Cortex of kidney (tissue), 1 donor: ENCODE results near the gene GPD2.
"Not testable (repeated sequence)": the region's sequence is repeated elsewhere in the genome, so short reads cannot be mapped to it uniquely, and the experiment has no call there.

Source experiments
- DNase-seq: peaks from one replicate; lab custom pipeline; 2025; lab: John Stamatoyannopoulos, UW

The GPD2 gene

DNA sequence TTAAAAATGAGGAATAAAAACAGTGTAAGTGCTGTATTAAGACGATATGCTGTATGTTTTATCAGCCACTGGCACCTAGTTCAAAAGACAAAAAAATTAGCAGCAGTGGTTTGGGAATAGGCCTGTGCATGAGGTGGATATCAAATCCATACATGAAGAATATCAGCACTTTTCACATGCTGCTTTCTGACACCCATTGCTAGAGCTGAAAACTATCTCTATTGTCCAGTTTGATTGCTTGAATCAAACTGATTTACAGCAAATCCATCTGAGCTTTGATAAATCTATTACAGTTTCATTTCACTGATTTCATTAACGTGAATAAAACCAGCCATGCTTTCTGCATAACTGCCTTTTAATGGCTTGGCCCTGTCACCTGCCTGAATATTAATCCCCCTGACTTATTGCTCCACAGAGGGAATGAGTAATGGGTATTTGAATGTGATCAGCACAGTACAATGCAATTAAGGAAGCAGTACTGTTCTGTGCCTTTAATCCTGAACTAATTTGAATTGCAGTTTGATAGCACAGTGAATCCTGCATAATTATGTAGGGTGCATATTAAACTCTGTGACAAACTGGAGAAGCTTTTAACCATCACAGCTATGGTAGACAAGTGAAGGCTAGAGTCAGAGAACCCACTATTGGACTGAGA is 154.0 kb downstream of the GPD2 start:
- no peak for DNase-seq

DNA sequence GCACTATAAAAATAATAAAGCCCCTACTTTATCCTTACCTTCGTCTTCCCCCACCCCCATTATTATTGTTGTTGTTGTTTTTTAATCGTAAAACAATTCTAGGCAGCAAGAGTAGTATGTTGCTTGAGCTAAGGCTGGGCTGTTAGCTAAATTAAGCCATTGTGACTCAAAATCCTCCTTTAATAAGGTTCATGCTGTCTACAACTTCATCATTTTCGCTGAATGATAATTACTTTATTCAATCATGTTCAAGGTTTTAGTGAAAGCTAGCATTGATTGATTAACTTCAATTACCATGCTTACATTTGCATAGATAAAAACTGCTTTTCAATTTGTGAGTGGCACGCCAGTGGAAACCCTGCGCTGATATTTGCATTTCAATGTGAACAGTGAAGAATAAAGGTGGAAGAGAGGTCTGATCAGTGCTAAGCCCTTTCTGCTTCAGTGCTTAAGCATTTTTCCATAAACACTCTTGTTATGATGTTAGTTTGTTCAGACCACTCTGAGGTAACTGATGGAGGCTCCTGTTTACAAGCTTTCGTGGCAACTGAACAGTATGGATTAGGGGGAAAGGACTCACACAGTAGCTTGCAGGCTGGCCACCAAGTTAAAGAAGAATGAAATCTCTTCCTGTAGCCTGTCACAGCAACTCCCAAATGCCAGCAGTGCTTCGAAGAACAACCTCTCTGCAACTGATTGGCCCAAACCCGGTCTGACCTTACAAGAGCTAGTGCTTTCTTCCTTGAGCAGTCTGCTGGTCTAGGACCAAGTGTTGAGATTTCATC is 156.8 kb downstream of the GPD2 start:
- no peak for DNase-seq

DNA sequence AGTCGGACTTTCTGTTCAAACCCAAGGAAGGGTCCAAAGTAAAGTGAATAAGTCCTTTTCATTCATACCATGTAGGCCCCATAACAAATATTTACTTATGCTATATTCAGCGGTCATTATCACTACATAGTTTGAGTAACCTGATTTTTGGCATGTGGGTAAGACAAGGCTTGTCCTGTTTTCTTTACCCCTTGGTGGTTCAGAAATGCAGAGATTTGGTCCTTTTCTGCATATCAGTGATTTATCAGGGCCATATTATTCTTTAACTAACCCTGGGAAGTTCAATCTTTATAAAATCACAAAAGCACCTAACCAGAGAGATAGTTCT is 157.4 kb downstream of the GPD2 start:
- no peak for DNase-seq

- DNase-seq: no peak
Measured at GRCh38 chr2:156598563-156598962, 162.4 kb downstream of the GPD2 start.

DNA sequence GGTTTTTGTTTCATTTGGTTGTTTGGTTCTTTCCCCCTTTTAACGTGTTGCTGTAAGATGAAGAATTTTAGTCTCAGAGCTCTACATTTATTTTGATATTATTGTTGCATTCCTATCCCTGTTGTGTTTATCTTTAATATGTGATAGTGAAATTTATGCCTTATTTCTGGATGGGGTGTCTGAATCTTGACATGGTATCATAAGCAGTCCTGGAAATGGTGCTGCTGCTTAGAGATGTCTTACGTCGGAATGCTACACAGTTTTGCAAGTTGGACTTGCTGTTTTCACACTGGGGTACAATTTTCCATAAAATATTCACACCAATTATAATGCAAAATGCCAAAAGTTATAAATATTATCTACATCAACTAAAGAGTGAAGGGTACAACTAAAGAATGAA is 164.0 kb downstream of the GPD2 start:
- DNase-seq: no peak

GRCh38 chr2:156601855-156602551 is 165.8 kb downstream of the GPD2 start:
- no peak for DNase-seq

DNA sequence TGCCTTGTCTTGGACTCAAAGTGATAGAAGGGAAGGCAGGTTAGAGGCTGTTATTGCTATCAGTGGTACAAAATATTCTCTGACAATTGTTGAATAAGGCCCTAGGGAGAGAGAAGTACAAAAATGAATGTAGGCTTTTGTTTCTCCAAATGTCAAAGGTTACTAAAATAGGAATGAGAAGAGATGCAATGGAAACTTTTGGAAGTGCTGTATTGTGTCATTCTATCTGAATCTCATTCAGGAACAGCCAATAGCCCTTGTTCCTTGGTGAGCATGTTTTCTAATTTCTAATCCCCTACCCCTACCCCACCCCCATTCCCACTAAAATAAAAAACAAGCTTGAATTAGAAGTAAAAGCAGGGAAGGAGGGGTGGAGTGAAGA is 166.4 kb downstream of the GPD2 start:
- DNase-seq: no peak

DNA sequence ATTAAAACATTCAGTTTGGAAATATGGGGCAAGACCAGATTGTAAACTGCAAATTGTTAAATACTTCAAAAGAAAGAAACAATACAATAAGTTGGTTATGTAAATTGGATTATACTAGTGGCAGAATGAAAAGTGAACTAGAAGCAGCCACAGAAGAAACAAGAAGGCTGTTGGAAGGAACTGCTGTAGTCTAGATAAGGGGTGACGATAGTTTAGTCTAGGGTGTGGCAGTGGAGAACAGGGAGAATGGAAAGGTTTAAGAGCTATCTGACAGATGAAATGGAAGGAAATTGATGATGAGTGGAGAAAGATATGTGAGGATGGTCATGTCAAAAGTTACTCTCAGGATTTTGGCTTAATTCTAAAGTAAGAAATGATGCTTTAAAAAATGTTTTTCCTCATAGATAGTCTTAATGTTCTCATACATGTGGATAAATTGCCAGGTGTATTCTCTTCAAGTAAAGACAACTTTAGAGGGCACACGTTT is 179.7 kb downstream of the GPD2 start:
- no peak for DNase-seq

DNA sequence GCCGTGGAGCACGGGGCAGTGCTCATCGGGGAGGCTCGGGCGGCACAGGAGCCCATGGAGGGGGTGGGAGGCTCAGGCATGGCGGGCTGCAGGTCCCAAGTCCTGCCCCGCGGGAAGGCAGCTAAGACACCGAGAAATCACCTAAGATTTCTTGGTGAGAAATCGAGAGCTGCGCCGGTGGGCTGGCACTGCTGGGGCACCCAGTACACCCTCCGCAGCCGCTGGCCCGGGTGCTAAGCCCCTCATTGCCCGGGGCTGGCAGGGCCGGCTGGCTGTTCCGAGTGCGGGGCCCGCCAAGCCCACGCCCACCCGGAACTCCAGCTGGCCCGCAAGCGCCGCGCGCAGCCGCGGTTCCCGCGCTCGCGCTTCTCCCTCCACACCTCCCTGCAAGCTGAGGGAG is 181.9 kb downstream of the GPD2 start:
- DNase-seq: not testable (repeated sequence)

DNA sequence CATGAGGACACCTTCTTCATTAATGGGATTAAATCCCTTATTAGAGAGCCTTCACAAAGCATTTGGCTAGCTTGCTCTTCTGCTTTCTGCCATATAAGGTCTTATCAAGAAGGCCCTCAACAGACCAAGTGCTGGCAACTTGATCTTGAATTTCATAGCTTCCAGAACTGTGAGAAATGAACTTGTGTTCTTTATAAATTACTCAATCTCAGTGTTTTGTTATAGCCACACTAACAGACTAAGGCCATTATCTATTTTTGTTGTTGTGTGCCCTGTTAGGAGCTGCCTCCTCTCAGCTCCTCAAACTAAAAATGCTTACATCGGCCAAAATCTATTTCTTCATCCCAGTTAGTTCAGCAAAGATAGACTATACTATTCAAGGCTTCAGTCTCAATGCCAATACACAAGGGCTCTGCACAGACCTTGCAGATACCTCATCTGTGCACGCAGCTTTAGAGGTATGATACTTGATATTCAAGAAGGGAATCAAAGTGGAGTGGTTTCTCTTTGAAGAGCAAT is 182.9 kb downstream of the GPD2 start:
- no peak for DNase-seq

GRCh38 chr2:156622491-156622890 is 186.3 kb downstream of the GPD2 start:
- no peak for DNase-seq

DNA sequence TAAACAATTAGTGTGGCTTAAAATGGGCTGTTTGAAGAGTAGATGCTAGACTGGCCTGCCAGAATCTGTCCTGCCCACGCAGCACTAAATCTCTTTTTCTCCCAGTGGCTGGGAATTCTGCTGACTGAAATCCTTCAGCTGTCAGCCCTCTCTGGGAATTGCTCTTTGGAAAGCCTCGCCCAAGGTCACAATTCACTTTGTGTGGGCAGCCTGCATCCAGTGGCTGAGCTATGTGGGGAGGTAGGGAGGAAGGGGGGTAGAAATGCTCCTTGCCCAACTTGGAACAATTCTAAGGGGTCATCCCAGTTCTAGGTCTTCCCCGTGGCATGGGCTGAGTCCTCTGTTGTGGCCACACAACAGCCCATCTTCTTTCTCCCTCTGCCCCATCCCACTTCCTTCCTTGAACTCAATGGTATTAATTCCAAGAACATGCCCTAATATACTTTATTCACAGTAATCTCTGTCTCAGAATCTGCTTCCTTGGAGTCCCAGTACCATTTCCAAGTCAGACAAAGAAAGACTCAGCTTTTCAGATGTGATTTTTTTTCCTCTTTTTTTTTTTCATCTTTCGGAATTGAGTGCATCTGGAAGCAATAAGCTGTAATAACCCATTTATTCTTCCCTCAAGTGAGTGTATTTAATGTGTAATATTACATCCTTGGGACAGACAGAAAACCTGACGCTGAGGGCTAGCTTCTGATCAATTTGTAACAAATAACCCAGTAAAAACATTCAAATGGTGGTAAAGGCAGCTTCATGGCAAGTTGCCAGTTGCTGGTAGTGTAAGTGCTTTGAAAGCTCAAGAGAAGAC is 189.4 kb downstream of the GPD2 start:
- no peak for DNase-seq

- no peak for DNase-seq
Measured at GRCh38 chr2:156626931-156627330, 190.8 kb downstream of the GPD2 start.

GRCh38 chr2:156630579-156631337 is 194.6 kb downstream of the GPD2 start:
- no peak for DNase-seq

DNA sequence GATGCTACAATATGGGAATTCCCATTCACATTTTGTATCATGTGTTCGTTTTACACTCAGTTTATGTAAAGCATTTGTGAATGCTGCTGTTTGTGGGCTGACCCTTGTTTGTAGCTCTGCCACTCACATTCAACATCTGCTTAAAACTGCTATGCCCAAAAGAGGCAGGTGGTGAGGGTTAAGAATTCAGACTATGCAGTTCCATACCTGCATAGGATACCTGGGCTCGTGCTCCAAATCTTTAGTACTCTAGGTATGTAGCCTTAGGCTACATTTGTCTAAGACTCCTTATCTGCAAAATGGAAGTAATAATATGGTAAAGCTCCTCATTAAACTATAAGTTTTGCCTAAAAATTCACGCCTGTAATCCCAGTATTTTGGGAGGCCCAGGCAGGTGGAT is 199.5 kb downstream of the GPD2 start:
- no peak for DNase-seq
